ENCODE measurements around the gene RBBP7. TPM values are rescaled to one million over a fixed set of nuclear protein-coding genes. Genes with fewer than 3 reads are reported as not detected.

The RBBP7 gene
- total and polyA plus RNA-seq, 2 of the 8 experiments (the other 6 are each of a cell fraction or from before 2014, with no cell fraction given): 107 to 138 TPM

DNA sequence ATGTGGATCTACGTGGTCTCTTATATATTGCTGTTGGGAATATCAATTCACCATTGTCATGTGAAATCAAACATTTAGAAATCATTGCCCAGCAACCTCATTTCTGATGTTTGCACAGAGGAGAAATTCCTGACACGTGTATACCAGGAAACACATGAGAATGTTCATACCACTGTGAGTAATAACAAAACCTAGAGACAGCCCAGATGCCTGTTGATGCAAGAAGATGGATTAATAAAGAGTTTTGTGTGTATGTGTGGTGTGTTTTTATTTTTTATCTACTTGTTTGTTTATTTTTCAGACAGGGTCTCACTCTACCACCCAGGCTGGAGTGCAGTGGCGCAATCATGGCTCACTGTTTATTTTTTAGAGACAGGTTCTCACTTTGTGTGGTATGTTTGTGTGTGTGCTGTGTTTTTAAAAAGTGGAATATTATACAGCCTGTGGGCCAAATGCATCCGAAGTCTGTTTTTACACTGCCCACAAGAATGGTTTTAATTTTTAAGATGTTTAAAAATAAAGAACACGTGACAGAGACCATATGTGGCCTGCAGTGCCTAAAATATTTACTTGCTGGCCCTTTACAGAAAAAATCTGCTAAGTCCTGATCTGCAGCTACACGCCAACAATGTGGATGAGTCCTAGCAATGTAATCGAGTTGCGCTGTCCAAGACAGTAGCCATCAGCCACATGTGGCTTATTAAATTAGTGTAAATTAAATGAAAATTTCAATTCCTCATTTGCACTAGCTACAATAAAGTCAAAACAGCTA lies 44.7 kb downstream of the RBBP7 start:
- Histone ChIP-seq H2BK5ac (ENCODE audit: low read depth, low read length) (no peak overlapping the region), H3K79me1 (ENCODE audit: low read depth, low read length) (no peaks in the 10 kb centered on the region), H3K9me3 (ENCODE audit: insufficient read depth in 2 of 2, low read depth in 1 of 2, low read length in 1 of 2) (no peaks in the 10 kb centered on the region), H3K79me2 (ENCODE audit: control insufficient read depth in 1 of 2, insufficient read depth in 2 of 2, low read length in 2 of 2) (no peaks in the 10 kb centered on the region), H3K18ac (ENCODE audit: extremely low read depth, low read length) (no peak overlapping the region), H2BK12ac (ENCODE audit: low read depth, low read length) (no peak overlapping the region), H2AK5ac (ENCODE audit: low read depth, low read length) (no peak overlapping the region), H4K91ac (replicated peaks; ENCODE audit: insufficient read length, low read length) (no peak overlapping the region), H3K9ac (replicated peaks in 1 of 4; ENCODE audit: extremely low read depth in 1 of 4, low read depth in 3 of 4, low read length in 3 of 4) (no peak overlapping the region), H3K56ac (replicated peaks; ENCODE audit: insufficient read length, low read depth, low read length) (no peak overlapping the region), H4K20me1 (replicated peaks in 1 of 2; ENCODE audit: control insufficient read depth in 1 of 2, insufficient read depth in 2 of 2, low read length in 2 of 2) (peaks cover 0 to 2% of the 10 kb centered on the region in 2 experiments), H2AFZ (ENCODE audit: low read length) (no peak overlapping the region), H3K27me3 (replicated peaks in 1 of 4; ENCODE audit: control insufficient read depth in 3 of 4, extremely low read depth in 1 of 4, insufficient read depth in 3 of 4, low read length in 3 of 4) (no peaks in the 10 kb centered on the region), H3K4me3 (ENCODE audit: extremely low read depth in 1 of 4, insufficient read depth in 2 of 4, low read depth in 3 of 4, low read length in 4 of 4) (no peak overlapping the region), H3K27ac (ENCODE audit: low read depth, low read length) (no peak overlapping the region), H2BK15ac (ENCODE audit: low read length) (no peak overlapping the region), H4K5ac (ENCODE audit: insufficient read length, low read depth, low read length) (no peak overlapping the region), H3K23ac (ENCODE audit: insufficient read length) (no peak overlapping the region), H4K8ac (ENCODE audit: extremely low read depth, insufficient read depth, low read length) (no peak overlapping the region), H3K23me2 (ENCODE audit: low read depth, low read length) (no peaks in the 10 kb centered on the region), H3K14ac (ENCODE audit: insufficient read length) (no peak overlapping the region), H2BK20ac (ENCODE audit: low read length) (no peak overlapping the region), H3K4ac (replicated peaks; ENCODE audit: insufficient read length, low read depth, low read length) (no peak overlapping the region), H3K36me3 (ENCODE audit: control insufficient read depth in 2 of 4, insufficient read depth in 4 of 4, low read length in 3 of 4) (peaks cover 2 to 41% (median 18%) of the 10 kb centered on the region in 4 experiments; a peak in 7 of 8 replicates), H3K4me1 (replicated peaks in 1 of 4; ENCODE audit: control insufficient read depth in 3 of 4, insufficient read depth in 4 of 4, low read length in 3 of 4) (peaks cover 0 to 2% (median 0%) of the 10 kb centered on the region in 4 experiments; a peak in 1 of 7 replicates), H3K4me2 (ENCODE audit: insufficient read depth in 1 of 2, low read depth in 2 of 2, low read length in 2 of 2) (no peak overlapping the region), H2BK120ac (replicated peaks; ENCODE audit: low read depth, low read length) (no peak overlapping the region)
- CTCF ChIA-PET (ENCODE audit: partially characterized antibody): interaction anchor here (0.6 to 2.9 kb wide), 11 partner anchors 13 to 257 kb away, joined by 3 to 19 read pairs (median 4); no protein-coding TSS in a partner anchor
- POLR2A ChIA-PET (ENCODE audit: partially characterized antibody): interaction anchor here (0.7 kb wide), 1 partner anchor 54 kb away, joined by 3 read pairs; no protein-coding TSS in a partner anchor
- DNase-seq (ENCODE audit: low read depth in 1 of 2, low spot score in 2 of 2) (no peak), FAIRE-seq (no peak)
- TF ChIP-seq RAD21 (IDR thresholded peaks at IDR 0.05 in 1 of 2, conservative IDR thresholded peaks at IDR 0.05 in 1 of 2; ENCODE audit: low read depth in 2 of 2, low read length in 2 of 2) (no peak), SAP30 (IDR thresholded peaks at IDR 0.05; ENCODE audit: insufficient read depth, insufficient replicate concordance, low read length) (no peak)
- WGBS, 2 experiments (ENCODE audit: extremely low coverage in 1 of 2, insufficient coverage in 1 of 2, insufficient read length in 1 of 2, insufficient replicate concordance in 2 of 2, low coverage in 1 of 2, low lambda C conversion rate in 2 of 2, missing lambda C conversion rate in 1 of 2): 96% methylated on average over 8 of the region's 8 CpGs; no CpG with 5 or more reads in 1 of the 2 experiments

Measured in H1 (cell line).